ENCODE measurements around the gene GALNT18.

- no peak for TF ChIP-seq CTCF (IDR thresholded peaks at IDR 0.05)
- no peak for TF ChIP-seq POLR2A (IDR thresholded peaks at IDR 0.05)
These were observed 258.1 kb downstream of the GALNT18 start for GRCh38 chr11:11363674-11364073.
